B cell (primary cell): Measurements from ENCODE around the gene LAMTOR5.

Source experiments
- CTCF ChIP-seq: fragments of 200-600 bp; IDR thresholded peaks from one replicate; pipeline ENCODE4 v1.8.0; 2022; ENCODE audit warnings: antibody characterized with exemption, mild to moderate bottlenecking
- EZH2 ChIP-seq: IDR thresholded peaks from 2 replicates; pipeline ENCODE4 v1.6.1; 2012; ENCODE audit warnings: borderline replicate concordance, low read depth, mild to moderate bottlenecking, moderate library complexity, low read length; ENCODE audit not compliant: insufficient read depth, poor library complexity, severe bottlenecking

DNA sequence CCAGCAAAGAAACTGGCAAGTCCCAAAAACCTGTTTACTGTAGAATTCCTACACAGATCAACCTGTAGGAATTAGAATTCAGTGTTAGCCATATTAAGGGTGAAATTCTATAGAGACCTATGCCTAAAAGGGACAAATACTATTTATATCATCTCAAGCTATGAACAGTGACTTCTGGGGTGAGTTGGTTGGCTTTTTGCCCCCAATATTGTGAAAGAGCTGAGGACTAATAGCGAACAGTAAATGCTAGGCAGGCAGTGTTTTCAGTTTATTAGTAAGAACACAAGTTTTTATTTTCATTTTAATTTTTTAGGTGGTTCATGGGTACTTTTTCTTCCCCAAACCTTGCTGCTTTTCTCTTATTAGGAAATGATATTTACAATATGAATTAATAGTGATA, 32.0 kb downstream of the LAMTOR5 start:
- TF ChIP-seq CTCF (no peak), EZH2 (no peak)
